SK-N-MC (cell line): ENCODE data around the gene SUZ12.
"Not testable (repeated sequence)": the region's sequence is repeated elsewhere in the genome, so short reads cannot be mapped to it uniquely, and the experiment has no call there.

Experiments used
- EZH2 ChIP-seq: fragments of 200-600 bp; sonication (generic); IDR thresholded peaks from one replicate; pipeline ENCODE4 v1.6.1; 2017; ENCODE audit warnings: antibody characterized with exemption
- POLR2AphosphoS5 ChIP-seq: IDR thresholded peaks from 2 replicates; pipeline ENCODE4 v1.6.1; 2012; ENCODE audit warnings: mild to moderate bottlenecking, low read depth, low read length, borderline replicate concordance

- not testable (repeated sequence) for TF ChIP-seq POLR2AphosphoS5, EZH2
Measured at GRCh38 chr17:32040246-32040645, 103.4 kb downstream of the SUZ12 start.
